Stimulated activated CD4-positive, alpha-beta T cell treated with anti-CD3 and anti-CD28 coated beads, Interleukin-1b, Interleukin-23, amount 100 ng/mL, for 1 hour (primary cell): Measurements from ENCODE around the gene CPNE5.
A peak's percentile ranks its signal among the peaks of the same experiment; 100 is the strongest.

Experiments
- DNase-seq, 2 donors: peaks; one replicate each; pipeline ENCODE4 v3.0.0-alpha.2; 2020; ENCODE audit warnings: low read depth in 2 of 2

Gene CPNE5

GRCh38 chr6:36765594-36766398 is 73.4 kb downstream of the CPNE5 start:
- DNase-seq = peak; percentile 48 to 62

DNA sequence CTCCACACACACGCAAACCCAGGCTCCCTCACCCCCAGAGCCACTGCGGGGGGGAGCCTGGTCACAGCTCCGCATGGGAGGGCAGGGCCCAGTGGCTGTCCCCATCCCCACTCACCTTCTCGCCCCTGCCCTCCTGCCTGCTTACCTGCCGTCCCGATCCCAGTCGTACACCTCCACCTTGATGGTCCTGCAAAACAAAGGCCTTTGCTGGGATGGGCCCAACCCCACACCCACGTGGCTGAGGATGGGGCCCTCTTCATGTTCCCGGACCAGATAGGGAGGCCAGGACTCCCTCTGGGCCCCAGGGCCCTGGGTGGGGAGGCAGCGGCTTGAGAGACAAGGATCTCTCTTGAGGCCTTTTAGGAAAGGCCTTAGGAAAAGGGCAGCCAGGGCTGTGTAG is 74.1 kb downstream of the CPNE5 start:
- no peak for DNase-seq

DNA sequence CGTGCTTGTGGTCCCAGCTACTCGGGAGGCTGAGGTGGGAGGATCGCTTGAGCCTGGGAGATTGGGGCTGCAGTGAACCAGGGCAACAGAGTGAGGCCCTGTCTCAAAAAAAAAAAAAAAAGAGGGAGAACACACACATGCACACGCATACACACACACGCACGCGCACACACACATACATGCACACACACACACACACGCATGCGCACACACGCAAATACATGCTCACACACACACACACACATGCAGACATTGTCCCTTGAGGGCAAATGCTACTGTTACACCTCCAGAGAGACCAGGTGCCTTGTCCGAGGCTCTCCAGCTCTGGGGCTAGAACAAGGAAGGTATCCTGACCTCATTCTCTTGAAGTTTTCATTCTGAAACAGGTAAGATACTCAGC is 77.1 kb downstream of the CPNE5 start:
- DNase-seq = no peak

- DNase-seq = no peak
These were observed 78.4 kb downstream of the CPNE5 start for GRCh38 chr6:36760685-36761435.

- DNase-seq = peak; percentile 61 to 80
These were observed 80.0 kb downstream of the CPNE5 start for GRCh38 chr6:36759148-36759759.

DNA sequence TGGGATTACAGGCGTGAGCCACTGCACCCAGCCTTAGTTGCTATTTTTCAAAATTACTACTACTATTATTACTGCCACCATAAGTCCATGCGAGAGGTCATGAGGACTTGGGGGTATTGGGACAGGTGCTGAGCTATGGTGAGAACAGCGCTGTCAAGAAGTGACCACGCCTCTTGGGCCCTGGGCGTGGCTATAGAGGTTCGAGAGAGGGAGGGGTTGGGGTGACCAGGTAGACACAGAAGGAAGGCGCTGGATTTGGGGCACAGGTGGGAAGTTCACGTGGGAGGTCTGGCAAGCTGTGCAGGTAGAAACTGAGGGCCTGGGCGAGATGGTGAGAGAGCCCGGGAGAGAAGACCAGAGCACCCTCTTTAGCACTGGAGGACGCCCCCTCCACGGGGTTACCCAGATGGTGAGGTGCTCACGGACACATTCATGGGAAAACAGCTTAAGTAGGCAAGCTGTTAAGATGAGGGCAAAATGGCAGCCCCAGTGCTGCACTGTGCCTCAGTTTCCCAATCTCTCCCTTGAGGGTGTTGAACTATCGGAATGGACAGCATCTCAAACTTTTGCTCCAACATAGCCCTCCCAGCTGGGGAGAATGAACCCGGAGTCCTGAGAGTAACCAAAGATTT is 80.6 kb downstream of the CPNE5 start:
- no peak for DNase-seq

GRCh38 chr6:36757943-36758508 is 81.2 kb downstream of the CPNE5 start:
- no peak for DNase-seq

DNA sequence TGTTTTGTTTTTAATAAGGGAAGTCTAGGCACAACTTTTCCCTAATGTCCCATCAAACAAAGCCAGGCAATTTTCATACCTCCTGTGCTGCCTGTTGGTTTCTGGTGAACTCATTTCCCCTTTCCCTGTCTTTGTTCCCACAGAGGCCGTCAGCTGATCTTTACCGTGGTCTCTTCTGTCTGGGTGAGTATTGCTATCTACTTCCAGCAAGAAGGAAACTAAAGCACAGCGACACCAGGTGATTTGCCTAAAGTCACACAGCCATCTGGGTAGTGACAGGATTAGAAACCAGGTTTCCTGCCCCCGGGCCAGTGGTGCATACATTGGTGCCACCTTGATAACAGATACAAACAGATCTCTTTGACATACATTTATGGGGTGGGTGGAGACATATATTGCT is 82.0 kb downstream of the CPNE5 start:
- DNase-seq = no peak

DNA sequence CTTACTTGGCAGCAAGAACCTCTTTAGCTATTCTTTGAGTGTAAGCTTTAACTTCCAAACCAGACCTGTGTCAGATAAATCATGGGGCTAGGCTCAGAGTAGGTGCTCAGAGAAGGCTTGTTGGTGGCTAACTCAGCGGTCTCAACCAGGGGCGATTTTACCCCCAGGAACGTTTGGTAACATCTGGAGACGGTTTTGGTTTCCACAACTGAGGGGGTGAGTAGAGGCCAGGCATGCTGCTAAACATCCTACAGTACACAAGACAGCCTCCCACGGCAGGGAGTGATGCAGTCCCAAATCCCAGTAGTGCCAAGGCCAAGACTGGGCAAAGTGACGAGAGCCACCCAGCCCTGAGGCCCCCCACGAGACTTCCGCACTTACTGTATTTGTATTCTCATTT is 82.5 kb downstream of the CPNE5 start:
- DNase-seq = no peak

DNA sequence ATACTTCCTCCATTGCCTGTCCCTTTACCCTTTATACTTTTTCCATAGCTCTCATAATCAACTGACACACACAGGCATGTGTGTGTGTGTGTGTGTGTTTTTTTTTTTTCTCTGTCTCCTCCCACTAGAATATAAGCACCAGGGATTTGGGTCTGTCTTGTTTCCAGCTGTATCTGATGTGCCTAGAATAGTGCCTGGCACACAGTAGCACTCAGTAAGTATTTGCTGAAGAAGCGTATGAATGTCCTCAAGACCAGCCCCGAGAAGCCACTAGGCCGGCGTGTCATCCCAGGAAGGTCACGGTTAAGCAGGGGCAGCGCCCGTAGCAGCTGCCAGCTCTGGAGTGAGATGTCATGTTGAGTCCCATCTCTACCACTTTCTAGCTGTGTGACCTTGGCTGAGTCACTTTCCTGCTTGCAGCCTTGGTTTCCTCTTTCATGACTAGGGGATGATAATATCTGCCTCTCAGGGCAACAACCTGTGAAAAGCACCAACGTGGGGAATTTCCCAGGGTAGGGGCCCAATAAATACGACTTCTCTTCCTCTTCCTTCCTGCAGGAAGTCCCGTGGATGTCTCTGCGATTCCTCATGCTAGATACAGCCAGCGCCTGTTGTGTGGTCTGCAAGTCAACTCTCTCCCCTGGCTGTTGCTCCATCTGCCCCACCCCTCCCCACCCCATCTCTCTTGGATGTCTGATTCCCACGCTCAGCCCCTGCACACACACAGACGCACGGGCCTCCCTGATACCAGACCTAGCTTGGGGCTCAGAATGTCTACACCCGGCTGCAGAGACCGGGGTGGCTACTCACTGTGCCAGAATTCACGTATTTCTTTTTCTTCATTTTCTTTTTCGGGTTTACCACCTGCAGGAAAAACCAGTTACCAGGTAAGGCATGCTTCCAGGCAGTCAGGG is 83.6 kb downstream of the CPNE5 start:
- peak; percentile 30 to 42 for DNase-seq

GRCh38 chr6:36754582-36755434 is 84.4 kb downstream of the CPNE5 start:
- no peak for DNase-seq

DNA sequence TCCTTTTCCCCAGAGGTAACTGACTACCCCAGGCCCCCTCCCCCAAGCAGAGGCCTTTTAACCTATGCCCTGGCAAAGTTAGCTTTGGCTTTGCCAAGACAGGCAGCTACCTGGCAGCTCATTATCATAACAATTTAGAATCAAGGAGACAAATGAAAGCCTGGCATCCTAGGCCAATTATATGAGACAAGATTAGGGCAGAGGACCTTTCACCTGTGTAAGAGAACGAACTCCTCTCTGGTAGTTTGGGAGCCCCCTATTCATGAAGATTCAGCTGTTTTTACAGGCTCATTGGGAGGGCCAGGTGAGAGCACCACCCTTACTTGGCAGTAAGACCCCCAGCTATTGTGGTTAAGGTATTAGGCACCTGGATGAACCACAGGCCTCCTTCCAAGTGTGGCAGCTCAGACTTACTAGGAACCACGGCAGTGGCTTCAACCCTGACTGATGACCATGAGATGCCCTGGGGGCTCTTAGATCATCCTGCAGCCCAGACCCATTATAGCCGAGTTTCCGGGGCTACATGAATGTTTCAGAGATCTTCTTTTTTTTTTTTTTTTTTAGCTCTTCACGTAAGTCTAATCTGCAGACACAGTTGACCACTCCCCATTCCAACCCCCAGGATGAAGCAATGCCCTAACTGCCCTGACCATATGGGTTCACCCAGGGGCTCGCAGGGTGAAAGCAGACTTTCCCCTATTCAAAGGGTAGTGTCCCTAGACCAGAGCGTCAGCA is 85.4 kb downstream of the CPNE5 start:
- no peak for DNase-seq

GRCh38 chr6:36752886-36753506 is 86.2 kb downstream of the CPNE5 start:
- no peak for DNase-seq

DNA sequence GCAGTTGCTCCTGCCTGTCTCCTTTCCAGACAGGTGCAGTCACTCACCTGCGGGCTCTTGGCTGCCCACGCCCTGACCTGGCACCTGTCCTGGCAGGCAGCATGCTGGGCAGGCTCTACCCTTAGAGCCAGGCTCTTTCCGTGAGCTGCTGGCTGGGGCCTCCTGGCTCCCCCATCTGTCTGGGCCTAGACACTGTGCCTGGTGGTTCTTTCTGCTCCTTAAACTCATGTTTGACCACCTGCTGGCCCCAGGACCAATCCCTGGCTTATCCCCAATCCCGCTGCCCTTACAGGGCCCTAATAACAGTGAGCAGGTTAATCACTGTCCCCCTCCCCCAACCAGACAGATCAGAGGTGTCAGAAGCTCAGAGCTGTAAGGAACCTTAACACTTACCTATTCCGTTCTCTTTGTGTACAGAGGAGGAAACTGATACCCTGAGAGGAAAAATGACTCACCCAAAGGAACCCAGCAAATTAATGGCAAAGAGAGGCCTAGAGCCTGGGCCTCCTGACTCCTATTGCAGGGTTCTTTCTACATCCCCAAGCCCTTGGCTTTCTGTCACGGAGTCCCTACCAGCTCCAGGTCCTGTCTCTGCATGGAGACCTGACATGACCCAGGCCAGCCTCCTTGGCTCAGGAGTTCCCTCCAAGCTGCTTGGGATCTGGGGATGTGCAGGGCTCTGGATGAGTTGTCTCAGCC is 86.9 kb downstream of the CPNE5 start:
- no peak for DNase-seq

DNA sequence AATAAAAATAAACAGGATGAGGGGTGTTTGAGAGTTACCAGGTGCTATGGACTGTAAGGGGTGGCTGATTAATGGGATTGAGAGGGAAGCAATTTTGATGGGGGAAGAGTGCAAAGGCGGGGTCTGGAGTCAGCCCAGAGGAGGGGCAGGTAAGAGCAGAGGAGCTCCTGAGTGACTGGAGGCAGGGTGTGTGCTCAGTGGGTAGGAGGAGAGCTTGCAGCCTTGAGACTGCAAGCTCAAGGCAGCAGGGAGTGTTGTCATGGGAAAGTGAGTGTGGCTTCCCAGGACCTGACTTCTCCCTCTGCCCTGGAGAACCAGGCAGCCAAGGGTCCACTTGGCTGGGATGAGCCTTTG is 87.4 kb downstream of the CPNE5 start:
- DNase-seq = no peak

- no peak for DNase-seq
These were observed 88.2 kb downstream of the CPNE5 start for GRCh38 chr6:36751091-36751490.

DNA sequence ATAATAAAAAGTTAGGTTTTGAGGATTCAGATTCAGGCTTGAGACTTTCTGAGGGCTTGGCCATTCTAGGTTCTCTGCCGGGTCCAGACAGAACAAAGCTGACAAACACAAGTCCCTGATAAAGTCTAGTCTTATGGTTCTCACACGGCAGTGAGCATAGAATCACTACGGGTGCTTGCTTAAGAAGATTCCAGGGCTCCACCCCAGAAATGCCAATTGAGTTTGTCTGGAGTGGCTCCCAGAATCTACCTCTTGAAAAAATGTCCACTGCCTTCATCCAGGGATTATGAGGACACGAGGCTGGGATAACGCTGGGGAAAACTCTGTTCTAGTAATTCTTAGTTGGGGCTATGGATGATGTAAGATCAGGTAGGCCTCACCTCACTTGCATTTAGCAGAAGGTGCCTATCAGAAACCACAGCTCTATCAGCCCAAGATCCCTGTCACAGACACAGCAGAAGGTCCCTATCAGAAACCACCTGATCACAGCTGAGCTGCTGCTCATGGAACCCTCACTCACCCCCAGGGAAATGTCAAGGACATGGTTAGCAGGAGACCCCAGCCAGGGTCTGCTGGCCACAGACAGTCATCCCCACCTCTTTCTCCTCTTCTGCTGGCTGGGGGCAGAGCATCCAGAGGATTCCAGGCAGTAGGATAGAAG is 89.3 kb downstream of the CPNE5 start:
- no peak for DNase-seq

- no peak for DNase-seq
These were observed 93.0 kb downstream of the CPNE5 start for GRCh38 chr6:36746251-36746650.
